GM18502 (cell line): ENCODE results near the gene NUTM2D.
"Not testable (repeated sequence)": the region's sequence is repeated elsewhere in the genome, so short reads cannot be mapped to it uniquely, and the experiment has no call there.

Source experiments
- ATAC-seq: cut with Tn5 transposase; IDR thresholded peaks from one replicate; pipeline ENCODE4 v1.9.1; 2021; ENCODE audit warnings: mild to moderate bottlenecking; ENCODE audit not compliant: unreplicated experiment, poor library complexity

NUTM2D gene

GRCh38 chr10:87369514-87370112 is 12.1 kb downstream of the NUTM2D start:
- not testable (repeated sequence) for ATAC-seq

GRCh38 chr10:87374091-87374490 is 16.5 kb downstream of the NUTM2D start:
- not testable (repeated sequence) for ATAC-seq

- ATAC-seq: not testable (repeated sequence)
Observed at GRCh38 chr10:87379115-87379514, 21.6 kb downstream of the NUTM2D start.

GRCh38 chr10:87383149-87383857 is 25.8 kb downstream of the NUTM2D start:
- not testable (repeated sequence) for ATAC-seq

- not testable (repeated sequence) for ATAC-seq
Observed at GRCh38 chr10:87384283-87384682, 26.7 kb downstream of the NUTM2D start.

- not testable (repeated sequence) for ATAC-seq
Observed at GRCh38 chr10:87385762-87386360, 28.3 kb downstream of the NUTM2D start.

GRCh38 chr10:87391360-87391759 is 33.8 kb downstream of the NUTM2D start:
- not testable (repeated sequence) for ATAC-seq

- not testable (repeated sequence) for ATAC-seq
Observed at GRCh38 chr10:87396206-87396605, 38.7 kb downstream of the NUTM2D start.

- ATAC-seq: peak; percentile 73
Observed at GRCh38 chr10:87398436-87398835, 40.9 kb downstream of the NUTM2D start.

- ATAC-seq: not testable (repeated sequence)
Observed at GRCh38 chr10:87407516-87408467, 50.2 kb downstream of the NUTM2D start.

GRCh38 chr10:87413921-87414320 is 56.4 kb downstream of the NUTM2D start:
- ATAC-seq: not testable (repeated sequence)
